IPS-15b (cell line): ENCODE results near the gene PRRC2B.
A peak's percentile ranks its signal among the peaks of the same experiment; 100 is the strongest.
"Not testable (repeated sequence)": the region's sequence is repeated elsewhere in the genome, so short reads cannot be mapped to it uniquely, and the experiment has no call there.

Experiments used
- H3K27me3 ChIP-seq: one replicate; pipeline ENCODE4 v1.6.1; 2013; ENCODE audit warnings: low read length; ENCODE audit not compliant: control insufficient read depth, insufficient read depth
- H3K36me3 ChIP-seq: one replicate; pipeline ENCODE4 v1.6.1; 2013; ENCODE audit warnings: low read length; ENCODE audit not compliant: control insufficient read depth, insufficient read depth
- H3K4me1 ChIP-seq: one replicate; pipeline ENCODE4 v1.6.1; 2013; ENCODE audit warnings: mild to moderate bottlenecking, low read length; ENCODE audit not compliant: control insufficient read depth, insufficient read depth
- H3K4me3 ChIP-seq: one replicate; pipeline ENCODE4 v1.5.1; 2013; ENCODE audit warnings: low read depth, low read length
- H3K9ac ChIP-seq: one replicate; pipeline ENCODE4 v1.6.1; 2013; ENCODE audit warnings: low read depth, mild to moderate bottlenecking, low read length
- H3K9me3 ChIP-seq: one replicate; pipeline ENCODE4 v1.6.1; 2013; ENCODE audit warnings: mild to moderate bottlenecking, low read length; ENCODE audit not compliant: control insufficient read depth, insufficient read depth

PRRC2B gene

GRCh38 chr9:131365546-131365945, 28.3 kb upstream of the PRRC2B start:
- H3K9me3 ChIP-seq: no peaks in the 10 kb centered on the region
- no peak overlapping the region for H3K4me3 ChIP-seq
- no peak overlapping the region for H3K9ac ChIP-seq
- H3K4me1 ChIP-seq: no peaks in the 10 kb centered on the region
- no peaks in the 10 kb centered on the region for H3K36me3 ChIP-seq
- no peaks in the 10 kb centered on the region for H3K27me3 ChIP-seq

DNA sequence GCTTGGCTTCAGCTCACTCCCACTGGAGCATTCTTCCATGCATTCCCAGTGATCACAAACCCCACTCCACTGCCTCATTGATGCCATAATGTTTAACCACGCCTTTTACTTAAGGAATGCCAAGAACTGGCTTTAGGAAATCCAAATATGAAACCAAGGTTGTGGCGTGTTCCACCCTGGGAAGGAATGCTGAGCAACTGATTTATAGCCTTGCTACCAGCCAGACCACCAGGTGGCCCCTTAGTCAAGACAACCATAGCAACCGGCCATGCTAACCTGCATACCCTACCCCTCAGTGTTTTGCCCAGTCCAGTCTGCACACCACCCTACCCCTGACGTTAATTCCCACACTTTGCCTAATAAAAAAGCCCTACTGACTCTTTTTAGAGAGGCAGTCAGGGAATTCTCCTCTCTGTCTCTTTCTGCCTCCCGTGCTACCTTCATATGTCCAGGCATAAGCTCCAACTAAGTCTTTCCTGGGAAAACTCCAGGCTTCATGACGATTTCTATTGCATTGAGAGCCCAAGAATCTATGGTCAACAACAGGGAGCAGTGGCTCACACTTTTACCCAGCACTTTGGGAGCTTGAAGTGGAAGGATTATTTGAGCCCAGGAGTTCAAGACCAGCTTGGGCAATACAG, 27.0 kb upstream of the PRRC2B start:
- H3K27me3 ChIP-seq: no peaks in the 10 kb centered on the region
- no peak overlapping the region for H3K9ac ChIP-seq
- no peaks in the 10 kb centered on the region for H3K36me3 ChIP-seq
- H3K4me3 ChIP-seq: no peak overlapping the region
- H3K9me3 ChIP-seq: no peaks in the 10 kb centered on the region
- H3K4me1 ChIP-seq: no peaks in the 10 kb centered on the region

- Histone ChIP-seq H3K4me1 (peaks cover 3% of the 10 kb centered on the region), H3K9me3 (no peaks in the 10 kb centered on the region), H3K27me3 (no peaks in the 10 kb centered on the region), H3K4me3 (no peak overlapping the region), H3K9ac (no peak overlapping the region), H3K36me3 (no peaks in the 10 kb centered on the region)
Measured at GRCh38 chr9:131367450-131367849, 26.4 kb upstream of the PRRC2B start.

DNA sequence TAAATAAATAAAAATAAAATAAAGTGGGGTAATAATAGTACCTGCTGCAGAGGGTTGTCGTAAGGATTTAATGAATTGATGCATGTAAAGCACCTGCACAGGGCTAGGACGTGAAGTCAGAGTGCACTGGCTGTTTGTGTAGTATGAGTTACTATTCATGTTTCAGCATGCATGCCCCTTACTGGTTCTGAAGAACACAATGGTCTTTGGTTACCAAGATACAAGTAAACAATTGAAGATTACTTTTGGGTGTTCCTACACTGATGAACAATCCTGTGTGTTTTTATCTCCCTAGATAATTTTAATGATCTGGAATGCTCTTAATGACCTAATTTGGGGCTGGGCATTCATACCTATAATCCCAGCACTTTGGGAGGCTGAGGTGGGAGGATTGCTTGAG, 23.2 kb upstream of the PRRC2B start:
- no peaks in the 10 kb centered on the region for H3K36me3 ChIP-seq
- no peaks in the 10 kb centered on the region for H3K9me3 ChIP-seq
- peaks cover 4% of the 10 kb centered on the region for H3K4me1 ChIP-seq

DNA sequence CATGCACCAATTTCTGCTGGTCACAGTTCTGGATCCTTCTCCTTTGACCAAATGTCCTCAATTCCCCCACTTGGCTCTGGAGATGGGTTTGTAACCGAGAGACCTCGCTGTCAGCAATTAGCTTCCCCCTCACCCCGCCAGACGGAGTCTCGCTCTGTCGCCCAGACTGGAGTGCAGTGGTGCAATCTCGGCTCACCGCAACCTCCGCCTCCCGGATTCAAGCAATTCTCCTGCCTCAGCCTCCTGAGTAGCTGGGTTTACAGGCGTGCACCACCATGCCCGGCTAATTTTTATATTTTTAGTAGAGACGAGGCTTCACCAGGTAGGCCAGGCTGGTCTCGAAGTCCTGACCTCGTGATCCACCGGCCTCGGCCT, 21.3 kb upstream of the PRRC2B start:
- not testable (repeated sequence) for H3K36me3 ChIP-seq, H3K27me3 ChIP-seq, H3K4me1 ChIP-seq, H3K9me3 ChIP-seq
- Histone ChIP-seq H3K9ac (peak overlapping the region; percentile 80), H3K4me3 (peak overlapping the region; percentile 91)

More for the DNA sequence above, 23.2 kb upstream of the PRRC2B start:
- Histone ChIP-seq H3K4me3 (no peak overlapping the region), H3K27me3 (no peaks in the 10 kb centered on the region), H3K9ac (no peak overlapping the region)

DNA sequence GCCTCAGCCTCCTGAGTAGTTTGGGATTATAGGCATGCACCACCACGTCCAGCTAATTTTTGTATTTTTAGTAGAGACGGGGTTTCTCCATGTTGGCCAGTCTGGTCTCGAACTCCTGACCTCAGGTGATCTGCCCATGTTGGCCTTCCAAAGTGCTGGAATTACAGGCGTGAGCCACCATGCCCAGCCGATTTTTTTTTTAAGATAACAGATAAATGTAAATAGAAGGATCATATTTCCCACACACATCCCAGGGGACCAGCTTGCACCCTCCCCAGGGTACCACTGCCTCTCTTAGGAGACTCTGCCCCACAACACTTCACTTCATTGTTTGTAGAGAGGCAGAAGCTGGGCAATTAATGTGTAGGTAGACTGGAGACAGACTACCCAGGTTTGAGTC, 19.2 kb upstream of the PRRC2B start:
- H3K9ac ChIP-seq, H3K36me3 ChIP-seq, H3K9me3 ChIP-seq, H3K4me1 ChIP-seq, H3K4me3 ChIP-seq, H3K27me3 ChIP-seq: not testable (repeated sequence)

DNA sequence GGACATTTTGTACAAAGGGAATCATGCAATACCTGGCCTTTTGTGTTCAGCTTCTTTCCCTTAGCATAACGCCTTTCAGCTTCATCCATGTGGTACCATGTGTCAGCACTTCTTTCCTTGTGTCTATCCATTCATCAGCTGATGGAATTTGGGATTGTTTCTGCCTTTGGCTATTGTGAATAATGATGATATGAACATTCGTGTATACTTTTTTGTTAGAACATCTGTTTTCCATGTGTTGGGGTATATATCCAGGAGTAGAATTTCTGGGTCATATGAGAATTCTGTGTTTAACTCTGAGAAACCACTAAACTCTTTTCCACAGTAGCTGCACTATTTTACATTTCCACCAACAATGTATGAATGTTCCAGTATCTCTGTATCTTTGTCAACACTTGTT, 14.8 kb upstream of the PRRC2B start:
- no peaks in the 10 kb centered on the region for H3K9me3 ChIP-seq
- no peaks in the 10 kb centered on the region for H3K36me3 ChIP-seq
- peaks cover 8% of the 10 kb centered on the region for H3K4me1 ChIP-seq
- H3K4me3 ChIP-seq: no peak overlapping the region
- H3K27me3 ChIP-seq: no peaks in the 10 kb centered on the region
- H3K9ac ChIP-seq: no peak overlapping the region

DNA sequence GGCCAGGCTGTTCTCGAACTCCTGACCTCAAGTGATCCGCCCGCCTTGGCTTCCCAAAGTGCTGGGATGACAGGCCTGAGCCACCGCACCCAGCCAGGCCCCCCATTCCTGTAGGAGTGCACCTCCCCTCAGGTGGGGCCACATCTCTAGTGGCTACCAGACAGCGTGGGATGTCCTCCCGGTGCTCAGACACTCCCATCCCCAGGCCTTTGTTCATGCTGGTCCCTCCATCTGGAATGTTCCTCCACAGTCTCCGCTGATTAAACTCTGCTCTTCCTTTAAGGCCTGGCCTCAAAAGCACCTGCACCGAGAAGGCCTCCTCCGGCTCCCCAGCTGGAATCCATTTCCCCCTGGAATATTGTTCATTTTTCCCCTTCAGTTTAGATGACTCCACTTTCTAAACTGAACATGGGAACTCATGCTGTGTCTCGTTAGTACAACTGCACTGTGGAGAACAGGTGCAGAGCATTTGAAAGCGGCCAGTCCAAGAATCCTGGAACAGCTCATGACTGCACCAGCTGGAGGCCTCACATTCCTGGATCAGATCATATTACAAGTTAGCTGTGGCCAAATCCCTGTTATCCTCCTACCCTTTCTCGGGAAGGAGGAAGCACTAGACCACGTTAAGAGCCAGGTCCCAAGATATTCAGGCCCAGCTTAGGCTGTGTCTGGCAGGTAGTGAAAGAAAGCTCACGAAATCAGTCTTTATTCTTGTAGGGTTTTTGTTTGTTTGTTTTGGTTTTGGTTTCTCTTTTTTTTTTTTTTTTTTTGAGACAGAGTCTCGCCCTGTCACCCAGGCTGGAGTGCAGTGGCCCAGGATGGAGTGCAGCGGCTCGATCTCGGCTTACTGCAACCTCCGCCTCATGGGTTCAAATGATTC, 10.8 kb upstream of the PRRC2B start:
- H3K9me3 ChIP-seq: no peaks in the 10 kb centered on the region
- no peak overlapping the region for H3K9ac ChIP-seq
- H3K4me3 ChIP-seq: no peak overlapping the region
- H3K4me1 ChIP-seq: peaks cover 8% of the 10 kb centered on the region
- no peaks in the 10 kb centered on the region for H3K27me3 ChIP-seq
- H3K36me3 ChIP-seq: no peaks in the 10 kb centered on the region

- no peaks in the 10 kb centered on the region for H3K27me3 ChIP-seq
- no peak overlapping the region for H3K9ac ChIP-seq
- no peaks in the 10 kb centered on the region for H3K9me3 ChIP-seq
- H3K36me3 ChIP-seq: no peaks in the 10 kb centered on the region
- H3K4me1 ChIP-seq: peaks cover 8% of the 10 kb centered on the region
- H3K4me3 ChIP-seq: no peak overlapping the region
Measured at GRCh38 chr9:131385296-131385695, 8.6 kb upstream of the PRRC2B start.

GRCh38 chr9:131386281-131386680, 7.6 kb upstream of the PRRC2B start:
- Histone ChIP-seq H3K27me3 (no peaks in the 10 kb centered on the region), H3K9me3 (no peaks in the 10 kb centered on the region), H3K4me1 (peaks cover 11% of the 10 kb centered on the region), H3K9ac (no peak overlapping the region), H3K36me3 (no peaks in the 10 kb centered on the region), H3K4me3 (no peak overlapping the region)

DNA sequence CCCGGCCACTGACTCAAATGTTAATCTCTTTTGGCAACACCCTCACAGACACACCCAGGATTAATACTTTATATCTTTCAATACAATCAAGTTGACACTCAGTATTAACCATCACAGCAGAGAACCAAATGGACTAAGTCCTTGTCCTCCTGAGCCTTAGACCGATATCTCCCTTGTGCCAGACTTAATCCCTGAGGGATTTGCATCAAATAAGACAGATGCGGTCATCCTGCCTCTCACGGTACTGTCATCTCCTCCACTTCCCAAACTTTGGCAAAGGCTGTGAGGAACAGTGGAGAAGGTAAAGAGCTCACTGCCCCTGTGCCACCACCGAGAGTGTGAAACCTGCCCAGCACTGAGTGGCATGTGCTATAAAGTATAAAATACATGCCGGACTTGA, 6.5 kb upstream of the PRRC2B start:
- Histone ChIP-seq H3K27me3 (no peaks in the 10 kb centered on the region), H3K4me1 (peaks cover 10% of the 10 kb centered on the region), H3K36me3 (no peaks in the 10 kb centered on the region), H3K9me3 (no peaks in the 10 kb centered on the region), H3K9ac (no peak overlapping the region), H3K4me3 (no peak overlapping the region)

DNA sequence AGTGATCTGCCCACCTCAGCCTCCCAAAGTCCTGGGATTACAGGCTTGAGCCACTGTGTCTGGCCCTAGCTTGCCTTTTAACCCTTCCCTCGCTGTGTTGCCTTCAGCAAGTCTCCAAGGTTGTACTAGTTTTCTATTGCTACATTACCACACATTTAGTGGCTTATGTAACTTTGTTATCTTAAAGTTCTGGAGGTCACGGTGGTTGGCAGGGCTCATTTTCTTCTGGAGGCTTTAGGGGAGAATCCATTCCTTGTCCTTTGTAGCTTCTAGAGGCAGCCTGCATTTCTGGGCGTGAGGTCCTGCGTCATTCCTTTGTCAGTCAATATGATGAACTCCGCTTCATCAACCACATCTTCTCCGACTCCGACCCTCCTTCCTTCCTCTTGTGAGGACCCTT, 2.9 kb upstream of the PRRC2B start:
- no peaks in the 10 kb centered on the region for H3K27me3 ChIP-seq
- peaks cover 10% of the 10 kb centered on the region for H3K4me1 ChIP-seq
- H3K9me3 ChIP-seq: no peaks in the 10 kb centered on the region
- H3K9ac ChIP-seq: no peak overlapping the region
- no peak overlapping the region for H3K4me3 ChIP-seq
- no peaks in the 10 kb centered on the region for H3K36me3 ChIP-seq
